HG03064 (cell line): Measurements from ENCODE around the gene VPS72.
A peak's percentile ranks its signal among the peaks of the same experiment; 100 is the strongest.
"Not testable (repeated sequence)": the region's sequence is repeated elsewhere in the genome, so short reads cannot be mapped to it uniquely, and the experiment has no call there.

Experiments used
- ATAC-seq: cut with Tn5 transposase; IDR thresholded peaks from one replicate; pipeline ENCODE4 v1.9.1; 2021; ENCODE audit warnings: low read depth; ENCODE audit not compliant: unreplicated experiment

Gene VPS72

GRCh38 chr1:151189637-151190445 is at the start of gene VPS72:
Gene VPS72 (minus strand): TSS chr1:151190197. CDS start chr1:151190121, 76 bp downstream.
- ATAC-seq: peak; percentile 61

GRCh38 chr1:151238467-151238739 is 48.4 kb upstream of the VPS72 start:
- ATAC-seq: no peak

- no peak for ATAC-seq
These were observed 47.9 kb upstream of the VPS72 start for GRCh38 chr1:151237678-151238466.

GRCh38 chr1:151235235-151235634 is 45.2 kb upstream of the VPS72 start:
- no peak for ATAC-seq

GRCh38 chr1:151222130-151222529 is 32.1 kb upstream of the VPS72 start:
- no peak for ATAC-seq

GRCh38 chr1:151221616-151222015 is 31.6 kb upstream of the VPS72 start:
- no peak for ATAC-seq

- ATAC-seq: no peak
These were observed 23.6 kb upstream of the VPS72 start for GRCh38 chr1:151213560-151213959.

GRCh38 chr1:151211972-151212705 is 22.1 kb upstream of the VPS72 start:
- no peak for ATAC-seq

GRCh38 chr1:151210830-151211229 is 20.8 kb upstream of the VPS72 start:
- ATAC-seq: no peak

GRCh38 chr1:151205381-151205965 is 15.5 kb upstream of the VPS72 start:
- ATAC-seq: not testable (repeated sequence)

GRCh38 chr1:151199873-151200581 is 10.0 kb upstream of the VPS72 start:
- no peak for ATAC-seq

- peak; percentile 67 for ATAC-seq
These were observed 8.5 kb upstream of the VPS72 start, which contains the start of gene PIP5K1A for GRCh38 chr1:151198254-151199127. Gene PIP5K1A (plus strand): TSS chr1:151198552. CDS start chr1:151198997, 445 bp downstream.

GRCh38 chr1:151197863-151198253 is 7.9 kb upstream of the VPS72 start:
- ATAC-seq: no peak

- no peak for ATAC-seq
These were observed 6.3 kb upstream of the VPS72 start for GRCh38 chr1:151196292-151196800.

GRCh38 chr1:151194894-151195594 is 5.0 kb upstream of the VPS72 start:
- not testable (repeated sequence) for ATAC-seq

GRCh38 chr1:151193856-151194255 is 3.9 kb upstream of the VPS72 start:
- no peak for ATAC-seq

- ATAC-seq: no peak
These were observed 3.3 kb upstream of the VPS72 start for GRCh38 chr1:151193304-151193703.

GRCh38 chr1:151192047-151192446 is 2.0 kb upstream of the VPS72 start:
- ATAC-seq: no peak
